Right lobe of liver (tissue), 4 donors: ENCODE measurements around the gene SAP30BP.

Experiments used
- CTCF ChIP-seq, 4 donors: fragments of 200-600 bp in 3 of 4; fragments of 450-650 bp in 1 of 4; IDR thresholded peaks; one replicate each; pipeline versions ENCODE4 v1.5.1 to v1.8.0; 2016 to 2022; ENCODE audit warnings: antibody characterized with exemption in 4 of 4, mild to moderate bottlenecking in 2 of 4
- POLR2A ChIP-seq: fragments of 450-650 bp; IDR thresholded peaks from one replicate; pipeline ENCODE4 v1.6.1; 2017; ENCODE audit warnings: antibody characterized with exemption, mild to moderate bottlenecking
- donor health status: DM: no; HTN: no; CAD: no.
- donor health status: DM: no; HTN: no; CAD: no.
- donor health status: DM: no; HTN: yes; CAD: no.

- TF ChIP-seq CTCF (IDR thresholded peaks at IDR 0.05), result no peak
- no peak for TF ChIP-seq POLR2A
Observed at GRCh38 chr17:75632428-75632827, 34.7 kb upstream of the SAP30BP start.
